ENCODE results near the gene FGD6.
"Not testable (repeated sequence)": the region's sequence is repeated elsewhere in the genome, so short reads cannot be mapped to it uniquely, and the experiment has no call there.

The FGD6 gene

DNA sequence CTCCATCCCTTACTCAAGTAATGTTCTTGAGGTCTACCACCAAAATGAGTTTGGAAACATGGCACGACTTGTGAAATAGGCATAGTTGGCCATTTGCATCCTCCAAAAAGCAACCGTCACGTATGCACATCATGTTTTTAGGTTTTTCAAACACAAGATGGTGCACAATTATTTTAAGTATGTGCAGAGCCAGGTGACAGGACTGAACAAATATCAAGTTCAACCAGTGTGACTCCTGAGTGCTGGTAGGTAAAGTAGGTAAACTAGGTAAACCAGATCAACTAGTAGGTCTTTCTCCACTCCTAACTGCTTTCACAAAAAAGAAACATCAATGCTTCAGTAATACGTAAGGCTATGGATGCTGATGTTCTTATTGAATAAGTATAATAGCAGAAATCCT lies 39.1 kb downstream of the FGD6 start:
- no peak for DNase-seq (ENCODE audit: low read depth in 3 of 3)

DNA sequence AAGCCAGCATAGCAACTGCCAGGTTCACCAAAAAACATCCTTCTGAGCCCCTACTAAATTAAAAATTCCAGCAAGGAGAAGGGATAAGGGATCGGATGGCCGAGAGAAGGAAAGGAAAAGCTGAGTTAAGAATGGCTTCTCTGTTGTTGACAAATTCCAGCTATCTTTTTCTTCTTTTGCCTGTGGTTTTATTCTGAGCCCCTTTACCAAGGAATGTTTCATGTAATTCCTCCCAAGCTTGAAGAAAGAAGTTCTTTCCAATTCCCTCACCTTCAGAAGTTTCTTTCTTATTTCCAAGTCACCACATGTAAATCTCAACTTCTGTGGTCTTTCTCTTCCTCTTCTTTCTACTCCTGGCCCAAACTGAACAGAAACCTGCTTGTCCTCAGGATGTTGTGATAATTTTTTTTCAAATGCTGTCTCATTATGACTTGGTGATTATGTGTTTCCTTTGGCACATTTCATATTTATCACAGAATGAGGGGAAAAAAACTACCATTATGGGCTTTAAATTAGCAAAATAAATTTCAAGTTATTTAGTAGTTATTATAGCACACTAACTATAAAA lies 40.0 kb downstream of the FGD6 start:
- no peak for DNase-seq (ENCODE audit: low read depth in 3 of 3)

GRCh38 chr12:95173392-95174251 lies 43.6 kb downstream of the FGD6 start:
- DNase-seq (ENCODE audit: low read depth in 3 of 3) = no peak

DNA sequence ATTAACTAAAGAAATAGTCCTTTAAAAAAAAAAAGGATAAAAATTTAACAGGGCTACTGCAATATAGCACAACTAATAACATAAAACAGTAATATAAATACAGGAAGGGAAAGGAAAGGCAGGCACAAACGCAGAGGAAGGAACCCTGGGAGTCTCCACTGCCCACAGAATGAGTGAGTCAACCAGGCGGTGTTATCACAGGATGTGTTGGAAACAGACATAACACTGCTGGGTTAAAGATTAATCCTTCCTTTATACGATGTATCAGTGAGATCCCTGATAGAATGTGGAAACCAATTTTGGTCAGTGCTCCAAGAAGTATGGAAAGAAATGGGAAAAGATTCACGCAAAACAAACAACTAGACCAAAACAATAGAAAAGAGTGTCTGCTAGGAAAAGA lies 47.9 kb downstream of the FGD6 start:
- DNase-seq (ENCODE audit: low read depth in 3 of 3) = no peak

- no peak for DNase-seq (ENCODE audit: low read depth in 3 of 3)
Observed at GRCh38 chr12:95168746-95169145, 48.5 kb downstream of the FGD6 start.

GRCh38 chr12:95164656-95165055 lies 52.6 kb downstream of the FGD6 start:
- no peak for DNase-seq (ENCODE audit: low read depth in 3 of 3)

GRCh38 chr12:95158919-95159318 lies 58.3 kb downstream of the FGD6 start:
- no peak for DNase-seq (ENCODE audit: low read depth in 3 of 3)

GRCh38 chr12:95151821-95152220 lies 65.4 kb downstream of the FGD6 start:
- no peak for DNase-seq (ENCODE audit: low read depth in 3 of 3)

DNA sequence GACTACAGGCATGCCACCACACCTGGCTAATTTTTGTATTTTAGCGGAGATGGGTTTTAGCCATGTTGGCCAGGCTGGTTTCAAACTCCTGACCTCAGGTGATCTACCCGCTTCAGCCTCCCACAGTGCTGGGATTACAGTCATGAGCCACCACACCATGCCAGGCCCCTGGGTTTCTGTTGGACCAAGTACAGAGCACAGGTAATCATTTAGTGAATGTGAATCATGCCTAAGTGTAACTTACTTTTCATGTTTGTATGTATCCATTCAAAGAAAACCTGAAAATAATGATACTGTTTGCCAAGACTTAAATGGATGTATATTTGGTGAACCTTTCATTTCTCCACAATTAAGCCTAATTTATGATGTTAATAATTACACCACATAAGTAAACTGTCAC lies 65.9 kb downstream of the FGD6 start:
- DNase-seq (ENCODE audit: low read depth in 3 of 3) = no peak

GRCh38 chr12:95150501-95150900 lies 66.8 kb downstream of the FGD6 start:
- no peak for DNase-seq (ENCODE audit: low read depth in 3 of 3)

GRCh38 chr12:95147866-95148265 lies 69.4 kb downstream of the FGD6 start:
- no peak for DNase-seq (ENCODE audit: low read depth in 3 of 3)

DNA sequence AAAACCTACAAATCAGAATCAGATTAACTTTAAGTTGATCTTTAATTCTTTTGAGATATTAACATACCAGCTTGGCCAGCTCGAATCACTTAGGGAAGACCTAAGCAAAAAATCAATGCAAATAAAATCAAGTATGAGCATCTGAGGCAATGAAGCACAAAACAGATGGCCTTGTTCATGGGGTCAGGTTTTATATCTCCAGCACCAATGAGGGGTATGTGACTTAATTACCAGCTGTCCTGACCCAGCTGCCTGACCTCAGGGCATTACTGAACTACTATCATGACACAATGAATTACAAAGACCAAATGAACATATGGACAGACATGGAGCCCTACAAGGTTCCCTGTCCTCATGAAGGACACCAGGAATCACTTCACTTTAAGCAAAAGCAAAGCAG lies 70.5 kb downstream of the FGD6 start:
- no peak for DNase-seq (ENCODE audit: low read depth in 3 of 3)

GRCh38 chr12:95143621-95144205 lies 73.6 kb downstream of the FGD6 start:
- DNase-seq (ENCODE audit: low read depth in 3 of 3) = no peak

- DNase-seq (ENCODE audit: low read depth in 3 of 3) = no peak
Observed at GRCh38 chr12:95142431-95143151, 74.7 kb downstream of the FGD6 start.

DNA sequence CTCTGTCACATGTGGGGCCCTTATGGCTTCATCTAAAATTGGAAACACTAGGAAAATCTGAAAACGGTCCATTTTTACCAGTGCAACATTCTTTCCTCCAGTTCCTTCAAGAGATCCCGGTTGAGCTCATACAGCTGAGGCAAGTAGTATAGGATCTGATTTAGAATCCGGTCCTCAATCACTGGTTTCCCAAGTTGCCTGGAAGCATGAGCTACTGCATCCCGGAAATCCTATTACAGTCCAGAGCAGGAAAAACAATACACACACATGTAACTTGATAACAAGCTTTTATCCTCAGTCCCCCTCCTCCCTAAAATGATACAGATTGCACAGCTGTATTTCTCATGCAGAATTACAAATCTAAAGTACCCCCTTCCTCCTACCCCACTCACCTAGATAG lies 76.0 kb downstream of the FGD6 start:
- DNase-seq (ENCODE audit: low read depth in 3 of 3) = no peak

DNA sequence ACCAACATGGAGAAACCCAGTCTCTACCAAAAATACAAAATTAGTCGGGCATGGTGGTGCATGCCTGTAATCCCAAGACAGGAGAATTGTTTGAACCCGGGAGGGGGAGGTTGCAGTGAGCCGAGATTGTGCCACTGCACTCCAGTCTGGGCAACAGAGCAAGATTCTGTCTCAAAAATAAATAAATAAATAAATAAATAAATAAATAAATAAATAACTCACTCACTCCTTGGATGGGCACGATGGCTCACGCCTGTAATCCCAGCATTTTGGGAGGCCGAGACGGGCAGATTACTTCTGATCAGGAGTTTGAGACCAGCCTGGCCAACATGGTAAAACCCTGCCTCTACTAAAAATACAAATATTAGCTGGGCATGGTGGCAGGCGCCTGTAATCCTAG lies 79.2 kb downstream of the FGD6 start:
- not testable (repeated sequence) for DNase-seq (ENCODE audit: low read depth in 3 of 3)

- DNase-seq (ENCODE audit: low read depth in 3 of 3) = no peak
Observed at GRCh38 chr12:95136598-95136997, 80.7 kb downstream of the FGD6 start.

DNA sequence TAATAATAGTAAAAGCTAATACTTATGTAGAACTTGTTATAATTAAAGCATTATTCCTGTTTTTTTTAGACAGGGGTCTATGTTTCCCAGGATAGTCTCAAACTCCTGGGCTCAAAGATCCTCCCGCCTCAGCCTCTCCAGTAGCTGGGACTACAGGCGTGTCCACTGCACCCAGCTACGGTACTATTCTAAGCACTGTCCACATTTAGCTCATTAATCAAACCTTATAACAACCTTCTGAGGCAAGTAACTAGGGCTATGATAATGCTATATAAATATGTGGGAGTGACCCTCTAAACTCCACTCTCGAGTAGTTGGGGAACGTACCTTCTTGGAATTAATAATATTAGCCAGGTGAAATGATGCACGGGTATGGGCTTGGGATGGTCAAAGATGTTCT lies 83.2 kb downstream of the FGD6 start:
- no peak for DNase-seq (ENCODE audit: low read depth in 3 of 3)

GRCh38 chr12:95131589-95132340 lies 85.5 kb downstream of the FGD6 start:
- DNase-seq (ENCODE audit: low read depth in 3 of 3) = no peak

- DNase-seq (ENCODE audit: low read depth in 3 of 3) = no peak
Observed at GRCh38 chr12:95130096-95130495, 87.2 kb downstream of the FGD6 start.

- no peak for DNase-seq (ENCODE audit: low read depth in 3 of 3)
Observed at GRCh38 chr12:95129115-95129514, 88.2 kb downstream of the FGD6 start.

- no peak for DNase-seq (ENCODE audit: low read depth in 3 of 3)
Observed at GRCh38 chr12:95126736-95127135, 90.5 kb downstream of the FGD6 start.

All from stimulated activated CD4-positive, alpha-beta T cell treated with anti-CD3 and anti-CD28 coated beads, TNF-alpha, amount 100 ng/mL, for 24 hours (primary cell).